ENCODE measurements around the gene GIT2.

GRCh38 chr12:110033888-110034287, 37.7 kb upstream of the GIT2 start:
- TF ChIP-seq, protein P1, sequence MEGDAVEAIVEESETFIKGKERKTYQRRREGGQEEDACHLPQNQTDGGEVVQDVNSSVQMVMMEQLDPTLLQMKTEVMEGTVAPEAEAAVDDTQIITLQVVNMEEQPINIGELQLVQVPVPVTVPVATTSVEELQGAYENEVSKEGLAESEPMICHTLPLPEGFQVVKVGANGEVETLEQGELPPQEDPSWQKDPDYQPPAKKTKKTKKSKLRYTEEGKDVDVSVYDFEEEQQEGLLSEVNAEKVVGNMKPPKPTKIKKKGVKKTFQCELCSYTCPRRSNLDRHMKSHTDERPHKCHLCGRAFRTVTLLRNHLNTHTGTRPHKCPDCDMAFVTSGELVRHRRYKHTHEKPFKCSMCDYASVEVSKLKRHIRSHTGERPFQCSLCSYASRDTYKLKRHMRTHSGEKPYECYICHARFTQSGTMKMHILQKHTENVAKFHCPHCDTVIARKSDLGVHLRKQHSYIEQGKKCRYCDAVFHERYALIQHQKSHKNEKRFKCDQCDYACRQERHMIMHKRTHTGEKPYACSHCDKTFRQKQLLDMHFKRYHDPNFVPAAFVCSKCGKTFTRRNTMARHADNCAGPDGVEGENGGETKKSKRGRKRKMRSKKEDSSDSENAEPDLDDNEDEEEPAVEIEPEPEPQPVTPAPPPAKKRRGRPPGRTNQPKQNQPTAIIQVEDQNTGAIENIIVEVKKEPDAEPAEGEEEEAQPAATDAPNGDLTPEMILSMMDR (IDR thresholded peaks at IDR 0.05): no peak
- no peak for TF ChIP-seq POLR2A (IDR thresholded peaks at IDR 0.05)

Measured in tibial nerve (tissue), 3 donors.